ENCODE results near the gene HGD. TPM values are rescaled to one million over a fixed set of nuclear protein-coding genes. Genes with fewer than 3 reads are reported as not detected.
A peak's percentile ranks its signal among the peaks of the same experiment; 100 is the strongest.

Gene HGD
- total RNA-seq, 2 experiments from 2014 or later, result 0.10 to 0.55 TPM

DNA sequence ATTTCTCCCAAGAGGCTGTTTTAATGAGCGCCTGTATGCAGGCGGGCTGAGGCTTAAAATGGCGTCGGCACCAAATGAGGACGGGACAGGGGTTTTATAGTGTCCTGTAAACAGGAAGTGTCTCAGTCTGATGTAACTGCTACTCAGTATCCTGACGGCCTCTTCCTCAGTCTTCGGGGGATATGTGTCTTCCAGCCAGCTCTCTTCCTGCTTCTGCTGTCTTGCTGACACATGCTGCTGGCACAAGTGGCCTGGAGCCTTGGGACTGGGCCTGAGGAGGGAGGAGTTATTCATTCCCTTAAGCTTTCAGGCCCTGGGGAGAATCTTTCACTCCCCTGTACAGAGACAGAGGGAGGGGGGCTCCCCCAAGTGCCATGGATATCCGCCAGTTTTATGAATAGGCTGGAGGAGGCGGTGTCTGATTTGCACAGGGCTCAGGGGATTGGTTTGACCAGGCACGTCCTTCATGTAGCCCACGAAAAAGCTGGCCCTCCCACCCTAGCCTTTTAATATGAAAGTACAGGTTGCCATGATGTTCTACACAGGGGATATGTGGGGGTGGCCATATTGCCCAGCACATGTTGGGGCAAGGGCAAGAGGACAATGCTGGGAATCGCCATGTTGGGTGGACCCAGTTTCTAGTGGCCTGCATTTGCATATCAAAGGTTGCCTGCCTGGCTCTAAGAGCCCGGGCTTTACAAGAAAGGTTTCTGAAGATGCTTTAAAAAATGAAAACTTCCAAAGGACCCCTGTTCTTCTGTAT, 66.0 kb downstream of the HGD start:
- peaks cover 3% of the 10 kb centered on the region for H3K27me3 Mint-ChIP-seq
- DNase-seq, result no peak
- no peak overlapping the region for H3K27ac Mint-ChIP-seq
- no peaks in the 10 kb centered on the region for H3K4me1 Mint-ChIP-seq
- H3K4me3 Mint-ChIP-seq, result no peak overlapping the region
- H3K36me3 Mint-ChIP-seq (ENCODE audit: low read depth), result no peaks in the 10 kb centered on the region
- ChIA-PET POLR2A (no interaction called here), CTCF (no interaction called here)
- no peaks in the 10 kb centered on the region for H3K9me3 Mint-ChIP-seq

DNA sequence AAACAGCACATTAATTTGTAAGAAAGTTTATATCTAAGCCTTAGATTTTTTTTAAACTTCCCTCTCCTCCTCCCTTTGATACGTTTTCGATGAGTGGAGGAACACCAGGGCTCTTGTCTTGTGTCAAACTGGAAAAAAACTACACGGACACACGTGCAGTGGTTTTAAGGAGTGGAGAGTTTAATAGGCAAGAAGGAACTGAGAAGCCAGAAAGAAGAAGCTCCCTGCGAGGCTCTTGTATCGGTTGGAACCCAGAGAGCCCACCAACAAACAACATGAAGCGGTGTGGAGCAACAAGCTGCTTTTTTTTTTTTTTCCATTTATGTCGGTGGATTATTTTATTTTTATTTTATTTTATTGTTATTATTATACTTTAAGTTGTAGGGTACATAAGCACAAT, 67.3 kb downstream of the HGD start:
- Mint-ChIP-seq H3K9me3 (no peaks in the 10 kb centered on the region), H3K4me1 (no peaks in the 10 kb centered on the region), H3K4me3 (no peak overlapping the region), H3K36me3 (ENCODE audit: low read depth) (no peaks in the 10 kb centered on the region), H3K27ac (no peak overlapping the region), H3K27me3 (peaks cover 3% of the 10 kb centered on the region)
- ChIA-PET CTCF (interaction anchor here (0.7 to 1.3 kb wide), 2 partner anchors 10 kb away, joined by 3 to 5 read pairs; no protein-coding TSS in a partner anchor), POLR2A (no interaction called here)
- DNase-seq, result no peak

DNA sequence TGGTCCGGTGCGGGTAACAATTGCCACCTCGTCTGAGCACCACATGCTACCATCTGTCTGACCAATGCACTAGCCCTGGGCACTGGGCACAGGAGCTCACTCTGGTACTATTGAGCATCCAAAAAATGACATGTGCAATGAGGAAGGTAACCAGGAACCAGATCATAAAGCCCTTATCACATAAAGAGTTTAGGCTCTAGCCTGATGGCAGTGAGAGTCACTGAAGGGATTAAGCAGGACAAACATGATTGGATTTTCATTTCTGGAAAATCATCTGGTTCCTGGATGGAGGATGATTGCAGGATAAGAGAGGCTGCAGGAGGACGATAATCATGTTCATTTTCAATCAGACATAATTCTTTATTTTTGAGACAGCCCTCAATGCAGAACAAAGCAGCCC, 73.5 kb downstream of the HGD start:
- H3K9me3 Mint-ChIP-seq, result no peaks in the 10 kb centered on the region
- ChIA-PET POLR2A (no interaction called here), CTCF (no interaction called here)
- DNase-seq, result no peak
- no peaks in the 10 kb centered on the region for H3K36me3 Mint-ChIP-seq (ENCODE audit: low read depth)
- peaks cover 5% of the 10 kb centered on the region for H3K27me3 Mint-ChIP-seq
- no peaks in the 10 kb centered on the region for H3K4me1 Mint-ChIP-seq
- no peak overlapping the region for H3K27ac Mint-ChIP-seq
- no peak overlapping the region for H3K4me3 Mint-ChIP-seq

DNA sequence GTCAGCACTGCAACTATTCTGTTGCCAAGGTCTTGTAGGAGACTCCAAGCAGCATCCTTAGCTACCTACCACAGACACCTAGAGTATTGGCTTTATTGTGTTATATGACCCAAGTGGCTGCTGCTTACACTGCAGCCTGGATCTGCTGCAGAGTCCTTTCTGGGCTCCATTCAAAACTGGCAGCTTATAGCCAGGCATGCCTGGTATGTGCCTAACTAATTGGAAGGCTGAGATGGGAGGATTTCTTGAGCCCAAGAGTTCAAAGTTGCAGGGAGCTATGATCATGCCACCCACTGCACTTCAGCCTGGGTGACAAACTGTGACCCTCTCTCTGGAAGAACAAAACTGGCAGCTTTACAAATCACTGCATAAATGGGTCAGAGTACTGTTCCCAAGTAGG, 77.3 kb downstream of the HGD start:
- H3K27me3 Mint-ChIP-seq, result peaks cover 2% of the 10 kb centered on the region
- H3K9me3 Mint-ChIP-seq, result no peaks in the 10 kb centered on the region
- peaks cover 25% of the 10 kb centered on the region for H3K36me3 Mint-ChIP-seq (ENCODE audit: low read depth)
- POLR2A ChIA-PET, result no interaction called here
- no peak for DNase-seq
- no peak overlapping the region for H3K4me3 Mint-ChIP-seq
- no peak overlapping the region for H3K27ac Mint-ChIP-seq
- H3K4me1 Mint-ChIP-seq, result peaks cover 2% of the 10 kb centered on the region
- CTCF ChIA-PET, result interaction anchor here (0.6 to 1.9 kb wide), 7 partner anchors 9 to 1407 kb away, joined by 3 to 9 read pairs (median 3); partner anchors contain the start of gene NDUFB4

DNA sequence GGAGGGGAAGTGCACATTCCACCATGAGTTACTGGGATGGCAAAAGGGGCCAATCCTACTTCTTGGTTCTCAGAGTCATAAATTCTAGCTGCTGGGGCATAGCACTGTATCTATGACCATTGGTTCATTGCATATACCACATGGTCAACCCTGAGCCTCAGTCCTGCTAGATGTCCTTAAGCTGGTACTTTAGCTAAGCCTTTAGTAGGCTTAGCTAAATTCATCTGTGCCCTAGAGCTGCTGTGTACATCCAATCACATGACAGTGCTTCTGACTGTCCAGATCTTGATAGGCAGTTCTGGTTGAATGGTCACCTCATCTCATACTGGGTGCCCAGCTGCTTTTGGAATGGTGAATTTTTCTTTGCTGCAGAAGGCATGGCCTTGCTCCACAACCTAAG, 77.7 kb downstream of the HGD start:
- no peak for DNase-seq
- no peak overlapping the region for H3K4me3 Mint-ChIP-seq
- H3K4me1 Mint-ChIP-seq, result peaks cover 2% of the 10 kb centered on the region
- peaks cover 25% of the 10 kb centered on the region for H3K36me3 Mint-ChIP-seq (ENCODE audit: low read depth)
- no peaks in the 10 kb centered on the region for H3K9me3 Mint-ChIP-seq
- ChIA-PET POLR2A (no interaction called here), CTCF (interaction anchor here (0.6 to 1.9 kb wide), 6 partner anchors 8 to 213 kb away, joined by 3 to 9 read pairs (median 4); partner anchors contain the start of gene NDUFB4)
- no peaks in the 10 kb centered on the region for H3K27me3 Mint-ChIP-seq
- no peak overlapping the region for H3K27ac Mint-ChIP-seq

DNA sequence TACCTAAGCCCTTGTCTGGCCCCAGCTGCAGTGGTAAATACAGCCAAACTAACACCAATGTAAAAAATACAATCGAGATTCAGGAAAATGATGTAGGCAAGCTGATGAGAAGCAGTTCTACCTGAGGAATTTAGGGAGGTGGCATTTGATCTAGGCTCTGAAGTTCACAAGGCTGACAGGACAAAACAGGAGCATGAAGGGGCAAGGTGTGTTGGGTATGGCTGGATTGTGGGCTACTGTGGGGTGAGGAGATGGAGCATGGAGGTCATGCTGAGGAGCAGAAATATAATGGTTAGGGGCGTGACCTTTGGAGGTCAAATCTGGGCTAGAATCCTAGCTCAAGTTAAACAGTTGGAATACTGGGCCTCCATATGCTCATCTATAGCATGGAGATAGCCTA, 79.4 kb downstream of the HGD start:
- Mint-ChIP-seq H3K4me3 (no peak overlapping the region), H3K27me3 (no peaks in the 10 kb centered on the region), H3K9me3 (no peaks in the 10 kb centered on the region), H3K27ac (no peak overlapping the region), H3K4me1 (peaks cover 2% of the 10 kb centered on the region), H3K36me3 (ENCODE audit: low read depth) (peaks cover 25% of the 10 kb centered on the region)
- POLR2A ChIA-PET, result no interaction called here
- CTCF ChIA-PET, result no interaction called here
- no peak for DNase-seq

DNA sequence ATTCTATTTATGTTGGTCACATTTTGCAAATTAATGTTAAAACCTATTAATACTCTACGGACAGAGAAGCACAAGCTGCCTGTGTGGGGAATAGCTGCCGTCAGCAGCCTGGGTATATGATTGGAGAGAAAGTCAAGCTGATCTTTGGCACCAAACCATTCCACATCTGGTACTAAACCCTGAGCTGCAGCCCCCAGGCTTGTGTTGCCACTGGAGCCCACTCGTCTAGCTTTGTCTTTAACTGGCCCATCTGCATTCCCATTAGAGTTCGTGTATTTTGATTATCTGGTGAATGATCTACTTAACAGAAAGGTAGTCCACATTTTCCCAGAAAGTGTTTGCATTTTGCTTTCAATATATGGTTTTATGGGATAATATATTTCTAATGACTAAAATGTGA, 80.5 kb downstream of the HGD start:
- POLR2A ChIA-PET, result no interaction called here
- H3K4me3 Mint-ChIP-seq, result no peak overlapping the region
- H3K27ac Mint-ChIP-seq, result no peak overlapping the region
- H3K9me3 Mint-ChIP-seq, result no peaks in the 10 kb centered on the region
- no peaks in the 10 kb centered on the region for H3K27me3 Mint-ChIP-seq
- CTCF ChIA-PET, result no interaction called here
- peaks cover 25% of the 10 kb centered on the region for H3K36me3 Mint-ChIP-seq (ENCODE audit: low read depth)
- DNase-seq, result no peak
- H3K4me1 Mint-ChIP-seq, result peaks cover 2% of the 10 kb centered on the region

DNA sequence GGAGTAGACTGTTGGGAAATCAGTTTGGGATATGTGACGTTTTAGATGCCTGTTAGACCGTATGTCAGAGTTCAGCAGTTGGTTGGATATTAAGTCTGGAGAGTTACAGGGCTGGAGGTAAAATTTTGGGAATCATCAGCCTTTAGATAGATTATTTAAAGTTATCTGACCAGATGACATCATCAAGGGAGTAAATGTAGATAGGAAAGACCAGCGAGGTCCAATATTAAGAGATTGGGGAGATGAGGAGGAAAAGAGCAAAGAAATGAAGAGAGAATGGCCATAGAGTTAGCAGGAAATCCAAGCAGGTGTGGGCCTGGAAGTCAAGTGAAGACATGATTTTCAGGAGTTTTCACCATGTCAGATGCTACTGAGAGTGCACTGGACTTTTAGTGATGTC, 82.8 kb downstream of the HGD start:
- Mint-ChIP-seq H3K4me1 (peaks cover 11% of the 10 kb centered on the region), H3K27me3 (no peaks in the 10 kb centered on the region), H3K27ac (no peak overlapping the region), H3K9me3 (no peaks in the 10 kb centered on the region), H3K36me3 (ENCODE audit: low read depth) (peaks cover 25% of the 10 kb centered on the region), H3K4me3 (no peak overlapping the region)
- no peak for DNase-seq
- POLR2A ChIA-PET, result no interaction called here
- CTCF ChIA-PET, result no interaction called here

DNA sequence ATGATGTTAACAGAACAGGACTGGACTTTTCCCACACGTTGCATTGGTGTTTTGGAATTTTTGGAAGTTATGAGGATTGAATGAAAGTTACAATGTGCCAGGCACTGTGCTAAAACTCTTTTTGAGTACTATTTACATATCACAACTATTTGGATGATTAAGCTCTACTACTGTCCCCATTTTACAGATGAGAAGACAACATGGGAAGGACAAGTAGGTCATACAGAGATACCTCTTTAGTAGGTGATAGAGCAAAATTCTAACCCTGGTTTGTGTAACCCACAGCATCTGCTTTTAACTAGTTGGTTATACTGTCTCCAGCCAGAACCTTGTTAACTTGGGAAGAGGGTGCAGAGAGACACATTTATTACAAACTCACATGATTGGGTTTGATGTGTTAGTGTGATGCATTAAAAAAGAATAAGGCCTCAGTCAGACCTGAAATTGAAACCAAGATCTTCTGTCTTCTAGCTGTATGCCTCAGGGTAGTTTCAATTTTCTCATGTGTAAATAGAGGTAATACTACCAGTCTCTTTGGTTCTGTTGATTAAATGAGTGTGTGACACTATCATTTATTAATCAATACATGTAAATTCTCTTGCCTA, 84.5 kb downstream of the HGD start:
- CTCF ChIA-PET, result interaction anchor here (0.6 to 2.6 kb wide), 5 partner anchors 8 to 144 kb away, joined by 3 to 10 read pairs (median 5); partner anchors contain the start of genes GTF2E1 and RABL3
- POLR2A ChIA-PET, result no interaction called here

DNA sequence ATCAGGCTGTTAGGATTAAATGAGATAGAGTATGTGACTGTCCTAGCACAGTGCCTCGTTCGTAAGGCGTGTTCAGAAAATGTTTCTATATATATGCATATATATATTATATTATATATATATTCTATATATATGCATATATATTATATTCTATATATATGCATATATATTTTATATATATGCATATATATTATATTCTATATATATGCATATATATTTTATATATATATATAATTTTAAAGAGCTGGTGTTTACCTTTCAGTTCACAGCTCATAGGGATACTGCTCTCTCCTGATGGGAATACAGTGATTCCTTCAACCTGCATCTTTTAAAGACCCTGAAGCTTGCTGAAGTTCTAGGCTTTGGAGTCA, 85.2 kb downstream of the HGD start:
- Mint-ChIP-seq H3K27ac (peak overlapping the region; percentile 95), H3K27me3 (peaks cover 5% of the 10 kb centered on the region), H3K4me1 (peaks cover 11% of the 10 kb centered on the region), H3K9me3 (no peaks in the 10 kb centered on the region), H3K36me3 (ENCODE audit: low read depth) (peaks cover 13% of the 10 kb centered on the region), H3K4me3 (peak overlapping the region; percentile 87)
- ChIA-PET POLR2A (no interaction called here), CTCF (interaction anchor here (1.5 to 2.6 kb wide), 3 partner anchors 30 to 145 kb away, joined by 5 to 10 read pairs (median 7); partner anchors contain the start of genes GTF2E1 and RABL3)
- no peak for DNase-seq

More for the DNA sequence above, 84.5 kb downstream of the HGD start:
- Mint-ChIP-seq H3K27ac (peak overlapping the region; percentile 83), H3K9me3 (no peaks in the 10 kb centered on the region), H3K36me3 (ENCODE audit: low read depth) (peaks cover 18% of the 10 kb centered on the region), H3K4me1 (peaks cover 11% of the 10 kb centered on the region), H3K27me3 (peaks cover 3% of the 10 kb centered on the region), H3K4me3 (peak overlapping the region; percentile 77)
- no peak for DNase-seq

DNA sequence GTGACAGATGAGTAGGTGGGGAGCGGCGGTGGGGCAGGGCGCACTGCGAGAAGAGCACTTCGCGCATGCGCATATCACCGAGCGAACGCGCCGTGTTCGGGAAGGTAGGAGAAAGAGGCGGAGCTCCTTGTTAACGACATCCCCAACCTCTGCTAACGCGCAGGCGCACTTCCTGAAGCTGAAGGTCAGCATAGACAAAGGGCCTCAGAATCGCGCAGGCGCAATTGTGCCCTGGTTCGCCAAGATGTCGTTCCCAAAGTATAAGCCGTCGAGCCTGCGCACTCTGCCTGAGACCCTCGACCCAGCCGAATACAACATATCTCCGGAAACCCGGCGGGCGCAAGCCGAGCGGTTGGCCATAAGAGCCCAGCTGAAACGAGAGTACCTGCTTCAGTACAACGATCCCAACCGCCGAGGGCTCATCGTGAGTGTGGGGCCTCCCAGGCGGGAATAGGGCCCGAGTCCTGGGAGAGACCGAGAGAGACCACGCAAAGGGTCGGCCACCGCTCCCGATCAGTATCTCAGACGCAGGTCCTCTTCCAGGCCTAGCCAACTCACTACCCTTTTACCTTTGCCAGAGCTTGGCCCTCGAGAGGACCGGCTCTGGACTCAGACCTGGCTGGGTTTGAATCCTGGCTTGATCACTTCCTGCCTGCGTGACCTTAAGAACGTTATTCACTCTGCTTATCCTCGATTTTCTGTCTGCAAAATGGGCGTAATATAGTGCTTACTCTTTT, 85.8 kb downstream of the HGD start, which contains the start of gene NDUFB4:
TSS of gene NDUFB4 (plus strand) at position 221 of the 737 bp plus-strand sequence. CDS start at position 245, 24 bp downstream.
- CTCF ChIA-PET, result interaction anchor here (0.6 to 2.6 kb wide), 7 partner anchors 9 to 145 kb away, joined by 3 to 10 read pairs (median 4); no protein-coding TSS in a partner anchor
- H3K27me3 Mint-ChIP-seq, result peaks cover 5% of the 10 kb centered on the region
- peaks cover 11% of the 10 kb centered on the region for H3K4me1 Mint-ChIP-seq
- peak within 1 kb of the TSS; percentile 87 for H3K4me3 Mint-ChIP-seq
- H3K36me3 Mint-ChIP-seq (ENCODE audit: low read depth), result peaks cover 7% of the 10 kb centered on the region
- peak; percentile 96 for DNase-seq
- H3K9me3 Mint-ChIP-seq, result no peaks in the 10 kb centered on the region
- POLR2A ChIA-PET, result interaction anchor here (0.6 to 1.0 kb wide), 4 partner anchors 24 to 247 kb away, joined by 3 to 9 read pairs (median 4); partner anchors contain the start of genes GTF2E1, LRRC58 and RABL3
- peak within 1 kb of the TSS; percentile 95 for H3K27ac Mint-ChIP-seq

DNA sequence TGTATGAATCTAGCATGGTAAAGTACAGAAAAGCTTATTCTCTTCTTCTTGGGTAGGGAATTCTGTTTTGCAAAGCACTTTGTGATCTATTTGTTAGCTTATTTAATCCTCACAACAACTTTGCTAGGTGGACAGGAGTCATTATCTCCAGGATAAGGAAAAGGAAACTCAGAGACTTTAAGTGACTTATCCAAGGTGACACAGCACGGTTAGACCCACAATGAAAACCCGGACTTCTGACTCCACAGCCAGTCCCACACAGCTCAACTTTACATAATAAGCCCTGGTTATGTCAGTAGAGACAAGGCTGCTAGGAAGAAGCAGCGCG, 86.3 kb downstream of the HGD start:
- ChIA-PET POLR2A (interaction anchor here (0.6 to 1.0 kb wide), 4 partner anchors 23 to 246 kb away, joined by 3 to 9 read pairs (median 4); partner anchors contain the start of genes GTF2E1, LRRC58 and RABL3), CTCF (interaction anchor here (0.6 to 2.6 kb wide), 6 partner anchors 9 to 146 kb away, joined by 3 to 10 read pairs (median 6); no protein-coding TSS in a partner anchor)
- Mint-ChIP-seq H3K4me3 (peak overlapping the region; percentile 87), H3K4me1 (peaks cover 9% of the 10 kb centered on the region), H3K9me3 (no peaks in the 10 kb centered on the region), H3K27me3 (peaks cover 7% of the 10 kb centered on the region), H3K36me3 (ENCODE audit: low read depth) (peaks cover 2% of the 10 kb centered on the region), H3K27ac (peak overlapping the region; percentile 95)
- DNase-seq, result no peak
